HG02798 (cell line): ENCODE measurements around the gene TP53TG5.

Source experiments
- ATAC-seq: cut with Tn5 transposase; IDR thresholded peaks from one replicate; pipeline ENCODE4 v1.9.1; 2021; ENCODE audit warnings: mild to moderate bottlenecking; ENCODE audit not compliant: unreplicated experiment, poor library complexity

The TP53TG5 gene

DNA sequence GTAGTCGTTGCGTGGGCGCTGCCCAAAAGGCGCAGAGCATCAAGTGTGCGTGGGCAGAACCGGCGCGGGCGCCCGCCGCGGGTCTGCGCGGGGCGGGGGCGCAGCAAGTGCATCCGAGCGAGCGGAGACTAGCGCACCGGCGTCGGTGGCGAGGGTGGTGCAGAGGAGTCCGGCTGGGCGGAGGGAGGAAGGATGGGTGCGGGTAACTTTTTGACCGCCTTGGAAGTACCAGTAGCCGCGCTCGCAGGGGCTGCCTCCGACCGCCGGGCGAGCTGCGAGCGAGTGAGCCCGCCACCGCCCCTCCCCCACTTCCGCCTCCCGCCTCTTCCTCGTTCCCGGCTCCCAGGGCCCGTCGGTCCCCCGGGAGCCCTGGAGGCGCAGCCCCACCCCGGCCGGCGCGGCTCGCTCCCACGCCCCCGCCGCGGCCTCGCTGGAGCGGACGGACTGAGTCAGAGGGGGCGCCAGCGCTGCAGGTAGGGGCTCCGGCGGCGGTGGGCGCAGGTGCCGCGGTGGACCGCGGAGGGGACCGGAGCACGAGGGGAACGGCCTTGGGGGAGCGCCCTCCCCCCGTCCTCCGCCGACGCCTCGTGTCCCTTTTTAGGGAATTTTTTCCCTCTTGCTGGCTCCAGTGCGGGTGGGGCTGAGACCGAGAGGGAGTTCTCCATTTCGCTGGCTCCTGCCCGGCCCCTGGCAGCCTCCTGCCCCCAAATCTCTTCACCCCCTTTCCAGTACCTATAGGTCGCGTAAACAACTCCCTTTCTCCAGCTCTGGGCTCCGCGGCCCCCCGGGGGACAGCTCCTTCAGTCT, 28.3 kb upstream of the TP53TG5 start:
- no peak for ATAC-seq

- no peak for ATAC-seq
Measured at GRCh38 chr20:45405571-45406259, 27.6 kb upstream of the TP53TG5 start.

DNA sequence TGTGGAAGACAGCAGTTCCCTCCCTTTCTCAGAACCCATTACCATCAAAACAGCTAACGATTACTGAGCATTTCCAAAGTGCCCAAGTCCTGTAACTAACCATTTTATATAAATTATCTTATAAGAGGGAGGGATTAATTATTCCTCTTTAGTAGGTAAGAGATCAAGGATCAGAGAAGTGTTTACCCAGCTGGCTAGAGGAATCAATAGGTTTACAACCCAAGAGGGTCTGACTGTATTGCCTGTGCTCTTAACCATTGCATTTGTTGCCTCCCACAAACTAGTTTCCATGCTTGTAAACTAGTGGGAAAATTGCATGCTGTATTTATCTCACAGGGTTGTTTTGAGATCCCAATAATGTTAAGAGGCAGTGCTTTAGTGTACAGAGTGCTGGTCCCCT, 26.3 kb upstream of the TP53TG5 start:
- no peak for ATAC-seq

- no peak for ATAC-seq
Measured at GRCh38 chr20:45402946-45403345, 24.8 kb upstream of the TP53TG5 start.

DNA sequence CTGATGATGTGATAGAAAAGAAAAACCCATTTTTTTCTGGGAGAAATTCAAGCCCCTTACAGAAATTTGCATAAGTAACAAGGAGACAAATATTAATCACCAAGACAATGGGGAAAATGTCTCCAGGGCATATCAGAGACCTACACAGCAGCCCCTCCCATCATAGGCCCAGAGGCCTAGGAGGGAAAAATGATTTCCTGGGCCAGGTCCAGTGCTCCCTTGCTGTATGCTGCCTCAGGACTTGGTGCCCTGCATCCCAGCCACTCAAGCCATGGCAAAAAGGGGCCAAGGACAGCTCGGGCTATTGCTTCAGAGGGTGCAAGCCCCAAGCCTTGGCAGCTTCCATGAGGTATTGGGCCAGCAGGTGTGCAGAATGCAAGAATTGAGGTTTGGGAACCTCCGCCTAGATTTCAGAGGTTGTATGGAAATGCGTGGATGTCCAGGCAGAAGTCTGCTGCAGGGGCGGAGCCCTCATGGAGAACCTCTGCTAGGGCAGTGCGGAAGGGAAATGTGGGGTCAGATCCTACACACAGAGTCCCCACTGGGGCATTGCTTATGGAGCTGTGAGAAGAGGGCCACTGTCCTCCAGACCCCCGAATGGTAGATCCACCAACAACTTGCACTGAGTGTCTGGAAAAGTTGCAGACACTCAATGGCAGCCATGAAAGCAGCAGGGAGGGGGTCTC, 22.4 kb upstream of the TP53TG5 start:
- no peak for ATAC-seq

DNA sequence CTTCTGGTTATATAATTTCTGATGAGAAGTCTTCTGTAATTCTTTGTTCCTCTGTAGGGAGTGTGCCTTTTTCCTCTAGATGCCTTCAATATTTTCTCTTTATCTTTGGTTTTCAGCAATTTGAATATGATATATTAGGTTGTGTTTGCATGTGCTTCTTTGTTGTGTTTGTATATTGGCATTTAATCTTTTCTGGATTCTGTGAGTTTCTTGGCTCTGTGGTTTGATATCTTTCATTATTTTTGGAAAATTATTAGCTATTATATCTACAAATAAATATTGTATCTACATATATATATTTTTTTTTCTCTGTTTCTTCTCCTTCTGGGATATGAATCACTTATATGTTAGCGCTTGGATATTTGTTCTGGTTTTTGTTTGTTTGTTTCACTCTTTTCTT, 20.9 kb upstream of the TP53TG5 start:
- ATAC-seq, result no peak

DNA sequence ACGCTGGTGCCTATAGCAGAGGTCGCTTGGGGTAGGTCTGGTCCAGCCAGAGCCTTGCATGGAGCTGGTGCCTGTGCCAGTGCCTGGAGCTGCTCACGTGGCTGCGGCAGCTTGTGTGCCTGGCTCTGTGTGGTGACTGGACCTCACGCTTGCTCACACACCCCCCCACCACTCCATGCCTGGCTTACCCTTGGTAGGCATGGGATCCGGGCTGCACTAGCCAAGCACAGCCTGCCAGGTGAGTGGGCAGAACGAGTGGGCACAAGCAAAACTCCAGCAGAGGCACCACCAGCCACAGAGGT, 16.9 kb upstream of the TP53TG5 start:
- no peak for ATAC-seq

- no peak for ATAC-seq
Measured at GRCh38 chr20:45394221-45395113, 16.3 kb upstream of the TP53TG5 start.

DNA sequence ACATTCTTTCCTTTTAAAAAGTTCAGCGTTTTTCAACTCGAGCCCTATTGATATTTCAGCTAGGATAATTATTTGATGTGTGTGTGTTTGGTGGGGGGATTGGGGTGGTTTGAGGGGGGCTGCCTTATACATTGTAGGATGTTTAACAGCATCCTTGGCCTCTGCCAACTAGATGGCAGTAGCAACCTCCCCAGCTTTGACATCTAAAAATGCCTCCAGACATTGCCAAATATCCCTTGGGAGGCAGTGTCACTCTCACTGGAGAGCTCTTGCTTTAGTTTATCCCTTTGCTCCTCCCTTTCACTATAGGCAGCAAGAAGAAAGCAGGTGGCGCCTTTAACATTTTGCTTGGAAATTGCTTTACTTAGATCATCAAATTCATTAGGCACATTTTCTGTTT, 14.6 kb upstream of the TP53TG5 start:
- no peak for ATAC-seq

DNA sequence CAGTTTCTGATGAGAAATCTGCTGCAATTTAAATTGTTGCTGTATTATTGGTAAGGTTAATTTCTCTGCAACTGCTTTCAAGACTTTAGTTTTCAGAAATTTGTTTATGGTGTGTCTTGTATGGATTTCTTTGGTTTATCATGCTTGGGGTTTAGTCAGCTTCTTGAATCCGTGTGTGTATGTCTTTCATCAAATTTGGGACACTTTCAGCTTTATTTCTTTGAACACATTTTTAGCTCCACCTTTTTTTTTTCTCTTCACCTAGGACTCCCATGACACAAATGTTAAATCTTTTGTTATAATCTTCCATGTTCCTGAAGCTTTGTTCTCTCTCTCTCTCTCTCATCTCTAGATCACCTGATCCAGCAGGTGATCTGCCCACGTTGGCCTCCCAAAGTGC, 13.4 kb upstream of the TP53TG5 start:
- no peak for ATAC-seq

- no peak for ATAC-seq
Measured at GRCh38 chr20:45390931-45391330, 12.8 kb upstream of the TP53TG5 start.

DNA sequence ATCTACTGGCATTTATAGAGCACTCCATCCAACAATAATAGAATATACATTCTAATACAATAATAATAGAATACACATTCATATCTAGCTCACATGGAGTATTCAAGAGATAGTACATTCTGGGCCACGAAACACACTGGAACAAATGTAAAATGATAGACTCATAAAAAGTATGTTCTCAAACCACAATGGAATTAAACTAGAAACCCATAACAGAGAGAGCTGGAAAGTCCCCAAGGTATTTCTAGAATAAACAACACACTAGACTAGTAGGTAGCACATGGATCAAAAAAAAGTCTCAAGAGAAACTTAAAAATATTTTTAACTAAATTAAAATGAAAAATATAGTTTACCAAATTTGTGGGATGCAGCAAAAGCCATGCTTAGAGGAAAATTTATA, 9.1 kb upstream of the TP53TG5 start:
- no peak for ATAC-seq

GRCh38 chr20:45377269-45377668, 856 bp downstream of the TP53TG5 start:
- no peak for ATAC-seq

- ATAC-seq, result no peak
Measured at GRCh38 chr20:45374966-45375365, 3.2 kb downstream of the TP53TG5 start.

GRCh38 chr20:45374101-45374467, 4.0 kb downstream of the TP53TG5 start:
- ATAC-seq, result no peak

- ATAC-seq, result peak; percentile 82
Measured at GRCh38 chr20:45373353-45374100, 4.6 kb downstream of the TP53TG5 start.

- no peak for ATAC-seq
Measured at GRCh38 chr20:45372646-45373352, 5.3 kb downstream of the TP53TG5 start.

GRCh38 chr20:45372241-45372640, 5.9 kb downstream of the TP53TG5 start:
- no peak for ATAC-seq

- ATAC-seq, result no peak
Measured at GRCh38 chr20:45370571-45371160, 7.5 kb downstream of the TP53TG5 start.
